WERI-Rb-1 (cell line): Measurements from ENCODE around the gene RAD51B.

Experiments used
- DNase-seq: peaks from one replicate; pipeline ENCODE4 v3.0.0-alpha.2; 2020
- H3K27ac ChIP-seq: fragments of 250-450 bp; sonication (Bioruptor Pico); 2 replicates; pipeline ENCODE4 v1.5.1; 2020; ENCODE audit warnings: mild to moderate bottlenecking, moderate library complexity
- H3K27me3 ChIP-seq: fragments of 250-450 bp; sonication (Bioruptor Pico); 2 replicates; pipeline ENCODE4 v1.5.1; 2021; ENCODE audit warnings: mild to moderate bottlenecking, low read depth, moderate library complexity; ENCODE audit not compliant: insufficient read depth, severe bottlenecking
- H3K36me3 ChIP-seq: fragments of 250-450 bp; sonication (Bioruptor Pico); 2 replicates; pipeline ENCODE4 v1.5.1; 2020; ENCODE audit warnings: mild to moderate bottlenecking, moderate library complexity
- H3K4me3 ChIP-seq: 2 replicates; pipeline ENCODE4 v1.5.1; 2011; ENCODE audit warnings: low read depth, mild to moderate bottlenecking, control low read depth, low read length
- H3K9me3 ChIP-seq: fragments of 250-450 bp; sonication (Bioruptor Pico); 2 replicates; pipeline ENCODE4 v1.5.1; 2021; ENCODE audit warnings: mild to moderate bottlenecking, moderate library complexity; ENCODE audit not compliant: severe bottlenecking
- CTCF ChIP-seq: IDR thresholded peaks from 2 replicates; pipeline ENCODE4 v1.5.1; 2011; ENCODE audit warnings: low read depth, mild to moderate bottlenecking, control low read depth, inconsistent platforms, low read length

RAD51B gene

GRCh38 chr14:68603533-68604360, 784.2 kb downstream of the RAD51B start:
- DNase-seq, result no peak
- H3K4me3 ChIP-seq, result no peak overlapping the region

GRCh38 chr14:68604361-68604730, 784.8 kb downstream of the RAD51B start:
- H3K36me3 ChIP-seq, result no peaks in the 10 kb centered on the region
- no peak overlapping the region for H3K27ac ChIP-seq
- no peak for DNase-seq
- TF ChIP-seq CTCF, result no peak
- no peak overlapping the region for H3K4me3 ChIP-seq
- H3K9me3 ChIP-seq, result peaks cover 2% of the 10 kb centered on the region
- H3K27me3 ChIP-seq, result no peaks in the 10 kb centered on the region

More at GRCh38 chr14:68603533-68604360, 784.2 kb downstream of the RAD51B start:
- H3K27ac ChIP-seq, result no peak overlapping the region
- no peaks in the 10 kb centered on the region for H3K27me3 ChIP-seq
- H3K36me3 ChIP-seq, result no peaks in the 10 kb centered on the region
- TF ChIP-seq CTCF, result no peak
- H3K9me3 ChIP-seq, result peaks cover 2% of the 10 kb centered on the region

GRCh38 chr14:68604822-68605221, 785.2 kb downstream of the RAD51B start:
- no peak for TF ChIP-seq CTCF
- no peaks in the 10 kb centered on the region for H3K36me3 ChIP-seq

GRCh38 chr14:68606176-68606575, 786.6 kb downstream of the RAD51B start:
- peaks cover 2% of the 10 kb centered on the region for H3K9me3 ChIP-seq
- H3K27ac ChIP-seq, result no peak overlapping the region
- no peaks in the 10 kb centered on the region for H3K36me3 ChIP-seq
- H3K27me3 ChIP-seq, result no peaks in the 10 kb centered on the region
- H3K4me3 ChIP-seq, result no peak overlapping the region
- DNase-seq, result no peak
- no peak for TF ChIP-seq CTCF

More at GRCh38 chr14:68604822-68605221, 785.2 kb downstream of the RAD51B start:
- no peak overlapping the region for H3K27ac ChIP-seq
- H3K4me3 ChIP-seq, result no peak overlapping the region
- no peak for DNase-seq
- no peaks in the 10 kb centered on the region for H3K27me3 ChIP-seq
- H3K9me3 ChIP-seq, result peaks cover 2% of the 10 kb centered on the region

GRCh38 chr14:68606644-68607043, 787.1 kb downstream of the RAD51B start:
- TF ChIP-seq CTCF, result no peak
- Histone ChIP-seq H3K4me3 (no peak overlapping the region), H3K36me3 (no peaks in the 10 kb centered on the region), H3K27me3 (no peaks in the 10 kb centered on the region), H3K9me3 (peaks cover 2% of the 10 kb centered on the region), H3K27ac (no peak overlapping the region)
- DNase-seq, result no peak
